Loucy (cell line): ENCODE data around the gene MLF2.
A peak's percentile ranks its signal among the peaks of the same experiment; 100 is the strongest.

Experiments used
- H2AFZ ChIP-seq: fragments of 200-600 bp; sonication (generic); 2 replicates; pipeline ENCODE4 v1.6.0; 2016; ENCODE audit warnings: antibody characterized with exemption, mild to moderate bottlenecking, low read length, moderate library complexity
- H3F3A ChIP-seq: fragments of 200-600 bp; 2 replicates; pipeline ENCODE4 v1.6.0; 2016; ENCODE audit warnings: antibody characterized with exemption, low read depth, mild to moderate bottlenecking
- H3K27me3 ChIP-seq: fragments of 200-600 bp; sonication (generic); 2 replicates; pipeline ENCODE4 v1.6.1; 2014; ENCODE audit warnings: low read length, mild to moderate bottlenecking; ENCODE audit not compliant: insufficient read depth, poor library complexity, severe bottlenecking
- H3K36me3 ChIP-seq: fragments of 200-600 bp; sonication (generic); 2 replicates; pipeline ENCODE4 v1.6.1; 2016; ENCODE audit warnings: low read length; ENCODE audit not compliant: insufficient read depth
- H3K4me1 ChIP-seq: fragments of 200-600 bp; sonication (generic); 2 replicates; pipeline ENCODE4 v1.5.1; 2014; ENCODE audit warnings: low read length, mild to moderate bottlenecking; ENCODE audit not compliant: insufficient read depth, poor library complexity, severe bottlenecking
- H3K4me2 ChIP-seq: fragments of 200-600 bp; sonication (generic); 2 replicates; pipeline ENCODE4 v1.6.0; 2014; ENCODE audit warnings: antibody characterized with exemption, low read length, low read depth, mild to moderate bottlenecking; ENCODE audit not compliant: poor library complexity, severe bottlenecking
- H3K4me3 ChIP-seq: fragments of 200-600 bp; sonication (generic); 2 replicates; pipeline ENCODE4 v1.5.1; 2014; ENCODE audit warnings: low read length, mild to moderate bottlenecking, mixed read lengths; ENCODE audit not compliant: poor library complexity, severe bottlenecking
- H3K79me2 ChIP-seq: fragments of 200-600 bp; sonication (generic); 2 replicates; pipeline ENCODE4 v1.6.1; 2014; ENCODE audit warnings: low read length; ENCODE audit not compliant: insufficient read depth
- H3K9ac ChIP-seq: fragments of 200-600 bp; sonication (generic); 2 replicates; pipeline ENCODE4 v1.6.0; 2014; ENCODE audit warnings: mild to moderate bottlenecking, low read depth, low read length, moderate library complexity; ENCODE audit not compliant: poor library complexity, severe bottlenecking
- H3K9me2 ChIP-seq: fragments of 200-600 bp; sonication (generic); replicated peaks from 2 replicates; pipeline ENCODE4 v1.6.1; 2016; ENCODE audit warnings: low read depth, low read length, mixed read lengths
- H3K9me3 ChIP-seq: fragments of 200-600 bp; sonication (generic); 2 replicates; pipeline ENCODE4 v1.6.1; 2014; ENCODE audit warnings: mild to moderate bottlenecking, antibody characterized with exemption, low read length, low read depth; ENCODE audit not compliant: insufficient read depth
- H4K20me1 ChIP-seq: fragments of 200-600 bp; sonication (generic); 2 replicates; pipeline ENCODE4 v1.6.0; 2014; ENCODE audit warnings: antibody characterized with exemption, low read length, mild to moderate bottlenecking; ENCODE audit not compliant: insufficient read depth, poor library complexity, severe bottlenecking
- EZH2phosphoT487 ChIP-seq: fragments of 200-600 bp; IDR thresholded peaks from 2 replicates; pipeline ENCODE4 v1.6.1; 2018; ENCODE audit warnings: antibody characterized with exemption, mild to moderate bottlenecking, moderate library complexity, borderline replicate concordance
- TF ChIP-seq, protein P1 (sequence below): fragments of 200-600 bp; sonication (generic); conservative IDR thresholded peaks from 2 replicates; pipeline ENCODE4 v1.5.1; 2014; ENCODE audit warnings: mild to moderate bottlenecking, antibody characterized with exemption, low read length

MLF2 gene

DNA sequence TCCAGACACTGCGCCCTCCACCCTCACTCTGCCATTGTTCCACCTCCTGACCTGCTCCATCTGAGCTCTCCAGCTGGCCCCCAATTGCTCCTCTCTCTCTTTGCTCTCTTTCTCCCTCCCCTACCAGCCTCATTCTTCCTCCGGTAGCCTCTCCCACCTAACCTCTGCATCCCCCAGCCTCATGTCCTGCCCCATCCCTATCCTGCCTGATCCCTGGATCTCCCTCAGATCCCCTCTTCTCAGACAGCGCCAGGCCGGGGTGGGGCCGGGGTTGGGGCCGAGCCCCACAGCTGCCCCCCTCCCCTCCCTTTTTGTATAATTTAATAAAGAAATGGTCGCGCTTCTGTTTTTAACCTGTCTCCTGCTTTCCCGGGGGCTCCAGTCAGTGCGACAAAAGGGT is 17.7 kb upstream of the MLF2 start:
- no peak overlapping the region for H3K4me2 ChIP-seq
- TF ChIP-seq EZH2phosphoT487, result no peak
- TF ChIP-seq, protein P1, sequence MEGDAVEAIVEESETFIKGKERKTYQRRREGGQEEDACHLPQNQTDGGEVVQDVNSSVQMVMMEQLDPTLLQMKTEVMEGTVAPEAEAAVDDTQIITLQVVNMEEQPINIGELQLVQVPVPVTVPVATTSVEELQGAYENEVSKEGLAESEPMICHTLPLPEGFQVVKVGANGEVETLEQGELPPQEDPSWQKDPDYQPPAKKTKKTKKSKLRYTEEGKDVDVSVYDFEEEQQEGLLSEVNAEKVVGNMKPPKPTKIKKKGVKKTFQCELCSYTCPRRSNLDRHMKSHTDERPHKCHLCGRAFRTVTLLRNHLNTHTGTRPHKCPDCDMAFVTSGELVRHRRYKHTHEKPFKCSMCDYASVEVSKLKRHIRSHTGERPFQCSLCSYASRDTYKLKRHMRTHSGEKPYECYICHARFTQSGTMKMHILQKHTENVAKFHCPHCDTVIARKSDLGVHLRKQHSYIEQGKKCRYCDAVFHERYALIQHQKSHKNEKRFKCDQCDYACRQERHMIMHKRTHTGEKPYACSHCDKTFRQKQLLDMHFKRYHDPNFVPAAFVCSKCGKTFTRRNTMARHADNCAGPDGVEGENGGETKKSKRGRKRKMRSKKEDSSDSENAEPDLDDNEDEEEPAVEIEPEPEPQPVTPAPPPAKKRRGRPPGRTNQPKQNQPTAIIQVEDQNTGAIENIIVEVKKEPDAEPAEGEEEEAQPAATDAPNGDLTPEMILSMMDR, result no peak
- peaks cover 3% of the 10 kb centered on the region; the same call in 1 of the 2 replicates for H3K36me3 ChIP-seq
- H3K9ac ChIP-seq, result peak overlapping the region; percentile 2
- H4K20me1 ChIP-seq, result peaks cover 19% of the 10 kb centered on the region
- H2AFZ ChIP-seq, result no peak overlapping the region
- H3K27me3 ChIP-seq, result no peaks in the 10 kb centered on the region
- H3K9me3 ChIP-seq, result no peaks in the 10 kb centered on the region
- H3K4me3 ChIP-seq, result no peak overlapping the region
- H3K4me1 ChIP-seq, result peaks cover 28% of the 10 kb centered on the region
- peaks cover 37% of the 10 kb centered on the region for H3K79me2 ChIP-seq
- H3F3A ChIP-seq, result no peaks in the 10 kb centered on the region
- no peaks in the 10 kb centered on the region for H3K9me2 ChIP-seq

DNA sequence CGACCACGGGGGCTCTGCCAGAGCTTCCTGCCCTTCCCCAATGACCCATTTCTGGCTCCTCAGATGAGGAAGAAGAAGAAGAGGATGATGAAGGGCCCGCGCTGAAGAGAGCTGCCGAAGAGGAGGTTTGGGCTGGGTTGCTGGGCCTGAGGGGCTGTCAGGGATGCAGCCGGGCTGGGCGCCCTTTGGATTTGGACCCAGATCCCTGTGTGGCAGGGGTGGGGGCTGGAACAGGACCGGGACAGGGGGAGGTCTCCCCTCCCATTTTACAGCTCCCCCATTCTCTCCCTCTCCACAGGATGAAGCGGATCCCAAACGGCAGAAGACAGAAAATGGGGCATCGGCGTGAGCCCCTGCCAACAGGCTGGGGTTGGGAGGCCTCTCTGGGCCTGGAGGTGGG is 17.2 kb upstream of the MLF2 start:
- Histone ChIP-seq H3K4me3 (no peak overlapping the region), H3K9me3 (no peaks in the 10 kb centered on the region), H3K9me2 (no peaks in the 10 kb centered on the region), H3K9ac (no peak overlapping the region), H4K20me1 (peaks cover 19% of the 10 kb centered on the region), H3K27me3 (no peaks in the 10 kb centered on the region), H3K79me2 (peaks cover 42% of the 10 kb centered on the region), H3K4me2 (no peak overlapping the region), H3K4me1 (peaks cover 33% of the 10 kb centered on the region), H2AFZ (no peak overlapping the region), H3K36me3 (peaks cover 3% of the 10 kb centered on the region; the same call in 1 of the 2 replicates), H3F3A (0 out of 2 replicates have a peak, but pooled peaks cover 4% of the 10 kb centered on the region)
- TF ChIP-seq, protein P1, result no peak
- TF ChIP-seq EZH2phosphoT487, result no peak

DNA sequence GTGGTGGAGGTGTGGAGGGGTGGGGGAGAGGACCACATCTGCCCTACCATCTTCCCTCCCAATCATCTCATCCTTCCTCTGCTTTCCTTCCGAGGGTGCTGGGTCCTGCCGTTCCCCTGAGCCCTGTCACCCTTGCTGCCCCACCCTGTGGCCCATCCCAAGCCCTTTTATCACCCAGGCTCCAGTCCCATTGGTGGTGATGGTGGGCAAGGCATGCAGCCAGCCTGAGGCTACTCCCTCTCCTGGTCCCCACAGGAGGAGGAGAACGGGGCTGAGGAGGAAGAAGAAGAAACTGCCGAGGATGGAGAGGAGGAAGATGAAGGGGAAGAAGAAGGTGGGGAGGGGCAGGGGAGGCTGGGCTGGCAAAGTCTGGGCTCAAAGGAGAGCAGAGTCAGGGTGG is 16.7 kb upstream of the MLF2 start:
- peaks cover 38% of the 10 kb centered on the region for H3K4me1 ChIP-seq
- no peaks in the 10 kb centered on the region for H3K9me2 ChIP-seq
- peak overlapping the region; percentile 93 for H3K4me2 ChIP-seq
- H3K27me3 ChIP-seq, result no peaks in the 10 kb centered on the region
- H3K9me3 ChIP-seq, result no peaks in the 10 kb centered on the region
- H3K79me2 ChIP-seq, result peaks cover 42% of the 10 kb centered on the region
- H2AFZ ChIP-seq, result no peak overlapping the region
- no peak for TF ChIP-seq EZH2phosphoT487
- TF ChIP-seq, protein P1, result no peak
- peak overlapping the region; percentile 73 for H3K4me3 ChIP-seq
- peaks cover 19% of the 10 kb centered on the region for H4K20me1 ChIP-seq
- H3K9ac ChIP-seq, result no peak overlapping the region
- peaks cover 3% of the 10 kb centered on the region; the same call in 1 of the 2 replicates for H3K36me3 ChIP-seq
- 0 out of 2 replicates have a peak, but pooled peaks cover 5% of the 10 kb centered on the region for H3F3A ChIP-seq
